Caco-2 (cell line): Measurements from ENCODE around the gene IL1RAPL1. TPM values are rescaled to one million over a fixed set of nuclear protein-coding genes. Genes with fewer than 3 reads are reported as not detected.
A peak's percentile ranks its signal among the peaks of the same experiment; 100 is the strongest.

ENCODE experiments used
- BruUV-seq: library from RNA; stranded (reverse); fragments of 400-500 nt; replicated peaks from 2 replicates; lab custom pipeline; 2021; lab: Mats Ljungman, UMichigan
- CTCF ChIA-PET: fragments of 300-600 bp; sonication (Branson Sonifier 250); formaldehyde crosslinking; loops from one replicate; lab custom pipeline; 2022; ENCODE audit warnings: antibody characterized with exemption; lab: Charles Lee
- POLR2A ChIA-PET: fragments of 300-600 bp; sonication (Branson Sonifier 250); formaldehyde crosslinking; loops from one replicate; lab custom pipeline; 2022; ENCODE audit warnings: antibody characterized with exemption; lab: Charles Lee
- DNase-seq, 2 experiments: peaks; one replicate each; pipeline versions ENCODE4 v3.0.0 to v3.0.0-alpha.2; 2020 to 2022
- H3K27me3 ChIP-seq: replicated peaks from 2 replicates; pipeline ENCODE4 v1.6.0; 2011; ENCODE audit warnings: low read length; ENCODE audit not compliant: control insufficient read depth, insufficient read depth
- H3K36me3 ChIP-seq: 2 replicates; pipeline ENCODE4 v1.5.1; 2011; ENCODE audit warnings: low read length; ENCODE audit not compliant: control insufficient read depth, insufficient read depth
- H3K4me1 ChIP-seq: fragments of 250-450 bp; sonication (Bioruptor Pico); 2 replicates; pipeline ENCODE4 v1.5.1; 2020; ENCODE audit warnings: mild to moderate bottlenecking
- H3K4me3 ChIP-seq: 2 replicates; pipeline ENCODE4 v1.5.1; 2011; ENCODE audit warnings: low read depth, mild to moderate bottlenecking, control low read depth, low read length
- H3K9me3 ChIP-seq: fragments of 250-450 bp; sonication (Bioruptor Pico); 2 replicates; pipeline ENCODE4 v1.5.1; 2020; ENCODE audit warnings: mild to moderate bottlenecking, moderate library complexity
- H3K27ac Mint-ChIP-seq: one replicate; pipeline ENCODE4 v1.8.0; 2022; ENCODE audit warnings: mixed read lengths; ENCODE audit not compliant: unreplicated experiment
- H3K27me3 Mint-ChIP-seq: one replicate; pipeline ENCODE4 v1.8.0; 2022; ENCODE audit warnings: mixed read lengths; ENCODE audit not compliant: insufficient read depth, unreplicated experiment
- H3K36me3 Mint-ChIP-seq: one replicate; pipeline ENCODE4 v1.8.0; 2022; ENCODE audit warnings: mild to moderate bottlenecking, mixed read lengths; ENCODE audit not compliant: insufficient read depth, unreplicated experiment
- H3K4me1 Mint-ChIP-seq: one replicate; pipeline ENCODE4 v1.8.0; 2022; ENCODE audit warnings: low read depth, mixed read lengths; ENCODE audit not compliant: unreplicated experiment
- H3K4me3 Mint-ChIP-seq: one replicate; pipeline ENCODE4 v1.8.0; 2022; ENCODE audit warnings: mild to moderate bottlenecking, moderate library complexity, mixed read lengths; ENCODE audit not compliant: unreplicated experiment
- H3K9me3 Mint-ChIP-seq: one replicate; pipeline ENCODE4 v1.8.0; 2022; ENCODE audit warnings: mixed read lengths; ENCODE audit not compliant: unreplicated experiment
- intact Hi-C: fragments of 100-400 bp; cut with micrococcal nuclease; formaldehyde crosslinking; loops from one replicate; pipeline ENCODE4 v1.10.0; 2022; ENCODE audit not compliant: unreplicated experiment
- total RNA-seq: library from RNA; stranded (reverse); gene quantifications from 2 replicates; pipeline ENCODE4 v1.2.3, GENCODE V29; 2022
- TF ChIP-seq, protein P1 (sequence below), 2 experiments: fragments of 200-600 bp in 1 of 2; IDR thresholded peaks; 1 replicate in 1 of 2; 2 replicates in 1 of 2; pipeline versions ENCODE4 v1.5.1 to v1.8.0; 2011 to 2022; ENCODE audit warnings: antibody characterized with exemption in 1 of 2, control low read depth in 1 of 2, inconsistent platforms in 1 of 2, low read depth in 1 of 2, low read length in 1 of 2, mild to moderate bottlenecking in 1 of 2, moderate library complexity in 1 of 2; ENCODE audit not compliant: insufficient read depth in 1 of 2, severe bottlenecking in 1 of 2, unreplicated experiment in 1 of 2

IL1RAPL1 gene
- total RNA-seq, 1 experiment from 2014 or later = not detected

DNA sequence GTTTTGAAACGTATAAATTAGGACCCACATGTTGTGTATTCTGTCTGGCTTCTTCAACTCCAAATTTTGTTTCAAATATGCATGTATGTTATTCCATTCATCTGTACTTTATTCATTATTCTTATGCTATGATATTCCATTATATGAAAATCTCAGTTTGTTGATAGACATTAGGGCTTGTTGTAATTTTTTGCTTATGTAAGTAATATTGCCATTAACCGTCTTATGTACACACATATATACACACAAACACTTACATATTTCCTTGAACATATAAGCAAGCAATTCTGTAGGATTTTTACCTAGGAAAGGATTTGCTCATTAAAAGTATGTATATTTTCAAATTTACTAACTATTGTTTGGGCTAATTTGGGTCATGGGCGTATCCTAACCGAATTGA is 820.1 kb downstream of the IL1RAPL1 start:
- no TSS peak for BruUV-seq
- H3K4me3 ChIP-seq = no peak overlapping the region
- TF ChIP-seq, protein P1, sequence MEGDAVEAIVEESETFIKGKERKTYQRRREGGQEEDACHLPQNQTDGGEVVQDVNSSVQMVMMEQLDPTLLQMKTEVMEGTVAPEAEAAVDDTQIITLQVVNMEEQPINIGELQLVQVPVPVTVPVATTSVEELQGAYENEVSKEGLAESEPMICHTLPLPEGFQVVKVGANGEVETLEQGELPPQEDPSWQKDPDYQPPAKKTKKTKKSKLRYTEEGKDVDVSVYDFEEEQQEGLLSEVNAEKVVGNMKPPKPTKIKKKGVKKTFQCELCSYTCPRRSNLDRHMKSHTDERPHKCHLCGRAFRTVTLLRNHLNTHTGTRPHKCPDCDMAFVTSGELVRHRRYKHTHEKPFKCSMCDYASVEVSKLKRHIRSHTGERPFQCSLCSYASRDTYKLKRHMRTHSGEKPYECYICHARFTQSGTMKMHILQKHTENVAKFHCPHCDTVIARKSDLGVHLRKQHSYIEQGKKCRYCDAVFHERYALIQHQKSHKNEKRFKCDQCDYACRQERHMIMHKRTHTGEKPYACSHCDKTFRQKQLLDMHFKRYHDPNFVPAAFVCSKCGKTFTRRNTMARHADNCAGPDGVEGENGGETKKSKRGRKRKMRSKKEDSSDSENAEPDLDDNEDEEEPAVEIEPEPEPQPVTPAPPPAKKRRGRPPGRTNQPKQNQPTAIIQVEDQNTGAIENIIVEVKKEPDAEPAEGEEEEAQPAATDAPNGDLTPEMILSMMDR (IDR thresholded peaks at IDR 0.05; ENCODE audit: insufficient read depth in 1 of 2, low read depth in 1 of 2, low read length in 1 of 2, severe bottlenecking in 1 of 2, unreplicated experiment in 1 of 2) = no peak
- H3K36me3 Mint-ChIP-seq = no peaks in the 10 kb centered on the region
- CTCF ChIA-PET = no interaction called here
- DNase-seq = no peak
- H3K27ac Mint-ChIP-seq = no peak overlapping the region
- H3K4me3 Mint-ChIP-seq = no peak overlapping the region
- no peaks in the 10 kb centered on the region for H3K4me1 ChIP-seq
- POLR2A ChIA-PET = no interaction called here
- H3K9me3 Mint-ChIP-seq = no peaks in the 10 kb centered on the region
- H3K27me3 ChIP-seq = no peaks in the 10 kb centered on the region
- intact Hi-C loops = no loop called here
- H3K4me1 Mint-ChIP-seq = no peaks in the 10 kb centered on the region
- H3K9me3 ChIP-seq = no peaks in the 10 kb centered on the region
- no peaks in the 10 kb centered on the region for H3K36me3 ChIP-seq
- H3K27me3 Mint-ChIP-seq = no peaks in the 10 kb centered on the region

DNA sequence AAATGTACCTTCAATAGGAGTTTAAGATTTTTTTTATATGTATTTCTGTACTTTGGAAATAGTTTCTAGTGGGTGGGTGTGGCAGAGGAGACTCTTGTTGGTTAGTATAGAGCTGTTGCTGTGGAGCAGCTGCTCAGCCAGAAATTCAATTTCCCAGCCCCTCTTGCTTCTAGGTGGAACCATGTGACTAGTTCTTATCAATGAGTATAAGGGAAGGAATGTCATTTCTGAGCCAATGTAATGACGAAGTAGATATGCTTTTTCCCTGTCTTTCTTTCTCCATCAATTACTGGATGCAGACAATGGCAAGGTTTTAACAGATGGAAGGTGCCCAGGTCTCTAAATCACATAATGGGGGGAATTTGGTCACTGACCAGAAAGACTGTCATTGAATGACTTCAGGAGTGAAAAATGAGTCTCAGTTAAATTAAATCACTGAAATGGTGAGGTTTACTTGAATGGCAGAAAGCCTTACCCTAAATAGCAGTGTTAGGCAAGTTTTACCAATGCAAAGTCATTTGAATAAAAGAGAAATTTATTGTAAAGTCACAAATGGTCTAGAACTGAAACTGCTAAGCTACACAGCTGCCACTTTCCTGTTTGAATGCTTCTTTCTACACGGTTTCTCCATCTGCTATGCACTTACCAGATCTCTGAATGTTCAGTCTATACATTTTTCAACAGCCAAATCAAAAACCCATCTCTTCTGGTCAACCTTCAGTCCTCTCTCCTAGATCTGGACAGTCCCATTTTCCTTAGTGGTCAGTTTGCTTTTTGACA is 832.7 kb downstream of the IL1RAPL1 start:
- Mint-ChIP-seq H3K4me3 (no peak overlapping the region), H3K4me1 (peaks cover 9% of the 10 kb centered on the region), H3K27ac (peak overlapping the region; percentile 71), H3K9me3 (no peaks in the 10 kb centered on the region), H3K27me3 (no peaks in the 10 kb centered on the region), H3K36me3 (no peaks in the 10 kb centered on the region)
- intact Hi-C loops = loop anchor here (5.0 kb wide), 1 partner anchor 122 kb away; no protein-coding TSS in a partner anchor
- DNase-seq = peak; percentile 21 to 50
- BruUV-seq = no TSS peak
- CTCF ChIA-PET = interaction anchor here (1.0 kb wide), 1 partner anchor 58 kb away, joined by 3 read pairs; no protein-coding TSS in a partner anchor
- TF ChIP-seq, protein P1 (IDR thresholded peaks at IDR 0.05; ENCODE audit: insufficient read depth in 1 of 2, low read depth in 1 of 2, low read length in 1 of 2, severe bottlenecking in 1 of 2, unreplicated experiment in 1 of 2) = no peak
- H3K9me3 ChIP-seq = no peaks in the 10 kb centered on the region
- peaks cover 40% of the 10 kb centered on the region for H3K4me1 ChIP-seq
- H3K27me3 ChIP-seq = no peaks in the 10 kb centered on the region
- H3K4me3 ChIP-seq = no peak overlapping the region
- H3K36me3 ChIP-seq = no peaks in the 10 kb centered on the region
- POLR2A ChIA-PET = no interaction called here

DNA sequence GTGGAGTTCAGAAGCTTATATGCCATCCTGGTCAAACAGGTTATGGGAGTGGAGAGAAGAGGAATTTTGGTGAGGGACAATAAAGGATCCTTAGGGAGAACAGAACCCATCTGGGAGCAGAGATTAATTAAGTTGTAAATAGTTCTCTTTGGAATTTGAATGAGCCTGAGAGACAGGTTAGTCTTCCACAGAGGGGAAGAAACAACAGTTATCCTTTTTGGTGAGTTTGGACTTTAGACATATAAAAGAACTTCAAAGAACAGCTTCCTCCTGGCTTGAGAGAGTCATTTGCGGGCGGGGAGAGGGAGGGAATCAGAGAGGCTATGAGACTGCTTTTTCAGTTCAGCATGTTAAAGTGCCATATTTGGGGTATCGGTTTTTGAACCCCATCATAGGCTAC is 834.8 kb downstream of the IL1RAPL1 start:
- BruUV-seq = no TSS peak
- Histone ChIP-seq H3K27me3 (no peaks in the 10 kb centered on the region), H3K4me1 (peaks cover 40% of the 10 kb centered on the region), H3K9me3 (no peaks in the 10 kb centered on the region), H3K4me3 (no peak overlapping the region), H3K36me3 (no peaks in the 10 kb centered on the region)
- DNase-seq = peak; percentile 49 to 55
- no peaks in the 10 kb centered on the region for H3K36me3 Mint-ChIP-seq
- no peaks in the 10 kb centered on the region for H3K9me3 Mint-ChIP-seq
- peak overlapping the region; percentile 66 for H3K27ac Mint-ChIP-seq
- peak overlapping the region; percentile 22 for H3K4me3 Mint-ChIP-seq
- H3K27me3 Mint-ChIP-seq = no peaks in the 10 kb centered on the region
- TF ChIP-seq, protein P1 (IDR thresholded peaks at IDR 0.05; ENCODE audit: insufficient read depth in 1 of 2, low read depth in 1 of 2, low read length in 1 of 2, severe bottlenecking in 1 of 2, unreplicated experiment in 1 of 2) = no peak
- H3K4me1 Mint-ChIP-seq = peaks cover 9% of the 10 kb centered on the region
- intact Hi-C loops = loop anchor here (5.0 kb wide), 1 partner anchor 120 kb away; no protein-coding TSS in a partner anchor
- ChIA-PET CTCF (no interaction called here), POLR2A (interaction anchor here (0.6 kb wide), 1 partner anchor 189 kb away, joined by 3 read pairs; no protein-coding TSS in a partner anchor)
